Stimulated activated CD4-positive, alpha-beta T cell treated with anti-CD3 and anti-CD28 coated beads, Interleukin-4, amount 100 ng/mL, for 24 hours (primary cell): ENCODE measurements around the gene CHTF8.

ENCODE experiments used
- DNase-seq: peaks from one replicate; pipeline ENCODE4 v3.0.0-alpha.2; 2020

The CHTF8 gene

GRCh38 chr16:69084289-69084688, 48.1 kb downstream of the CHTF8 start:
- DNase-seq = no peak

GRCh38 chr16:69083306-69083941, 49.0 kb downstream of the CHTF8 start:
- no peak for DNase-seq

- DNase-seq = no peak
Measured at GRCh38 chr16:69079697-69080096, 52.7 kb downstream of the CHTF8 start.

GRCh38 chr16:69078073-69078472, 54.3 kb downstream of the CHTF8 start:
- DNase-seq = no peak

- no peak for DNase-seq
Measured at GRCh38 chr16:69077251-69077650, 55.1 kb downstream of the CHTF8 start.

GRCh38 chr16:69073181-69073702, 59.1 kb downstream of the CHTF8 start:
- no peak for DNase-seq

- DNase-seq = no peak
Measured at GRCh38 chr16:69072640-69072974, 59.8 kb downstream of the CHTF8 start.

- DNase-seq = no peak
Measured at GRCh38 chr16:69071036-69071435, 61.4 kb downstream of the CHTF8 start.

GRCh38 chr16:69069504-69069903, 62.9 kb downstream of the CHTF8 start:
- DNase-seq = no peak
